Nephron progenitor cell (in vitro differentiated cells): Measurements from ENCODE around the gene SASH1.
A peak's percentile ranks its signal among the peaks of the same experiment; 100 is the strongest.

Source experiments
- DNase-seq: peaks from one replicate; pipeline ENCODE4 v3.0.0; 2021
- H3K27ac Mint-ChIP-seq: 2 replicates; pipeline ENCODE4 v1.8.0; 2021; ENCODE audit warnings: mild to moderate bottlenecking, moderate library complexity, mixed read lengths
- H3K27me3 Mint-ChIP-seq: 2 replicates; pipeline ENCODE4 v1.8.0; 2021; ENCODE audit warnings: mild to moderate bottlenecking, low read depth, mixed read lengths; ENCODE audit not compliant: poor library complexity
- H3K36me3 Mint-ChIP-seq: 2 replicates; pipeline ENCODE4 v1.8.0; 2021; ENCODE audit warnings: low read depth, mixed read lengths
- H3K4me1 Mint-ChIP-seq: 2 replicates; pipeline ENCODE4 v1.8.0; 2021; ENCODE audit warnings: mixed read lengths
- H3K4me3 Mint-ChIP-seq: 2 replicates; pipeline ENCODE4 v1.8.0; 2021; ENCODE audit warnings: mild to moderate bottlenecking, moderate library complexity, mixed read lengths
- H3K9me3 Mint-ChIP-seq: 2 replicates; pipeline ENCODE4 v1.8.0; 2021; ENCODE audit warnings: mild to moderate bottlenecking, moderate library complexity, mixed read lengths
- CTCF ChIP-seq: fragments of 200-600 bp; sonication (generic); IDR thresholded peaks from 2 replicates; pipeline ENCODE4 v1.5.0; 2021; ENCODE audit warnings: antibody characterized with exemption

The SASH1 gene

GRCh38 chr6:148545901-148546300, 203.3 kb downstream of the SASH1 start:
- TF ChIP-seq CTCF, result no peak
- DNase-seq, result no peak
- no peaks in the 10 kb centered on the region for H3K9me3 Mint-ChIP-seq
- peaks cover 83% of the 10 kb centered on the region for H3K36me3 Mint-ChIP-seq
- H3K27me3 Mint-ChIP-seq, result no peaks in the 10 kb centered on the region
- no peak overlapping the region for H3K27ac Mint-ChIP-seq
- H3K4me3 Mint-ChIP-seq, result no peak overlapping the region
- H3K4me1 Mint-ChIP-seq, result no peaks in the 10 kb centered on the region

- Mint-ChIP-seq H3K4me1 (no peaks in the 10 kb centered on the region), H3K27me3 (no peaks in the 10 kb centered on the region), H3K9me3 (no peaks in the 10 kb centered on the region), H3K36me3 (peaks cover 78% of the 10 kb centered on the region), H3K4me3 (no peak overlapping the region), H3K27ac (no peak overlapping the region)
- no peak for DNase-seq
- TF ChIP-seq CTCF, result no peak
These were observed 204.5 kb downstream of the SASH1 start for GRCh38 chr6:148547110-148547509.

- Mint-ChIP-seq H3K36me3 (peaks cover 80% of the 10 kb centered on the region), H3K27ac (peak overlapping the region; percentile 71), H3K4me1 (no peaks in the 10 kb centered on the region), H3K9me3 (peaks cover 4% of the 10 kb centered on the region), H3K4me3 (no peak overlapping the region), H3K27me3 (no peaks in the 10 kb centered on the region)
- DNase-seq, result no peak
- no peak for TF ChIP-seq CTCF
These were observed 205.6 kb downstream of the SASH1 start for GRCh38 chr6:148548065-148548748.

- Mint-ChIP-seq H3K4me1 (no peaks in the 10 kb centered on the region), H3K36me3 (peaks cover 80% of the 10 kb centered on the region), H3K27me3 (no peaks in the 10 kb centered on the region), H3K9me3 (peaks cover 8% of the 10 kb centered on the region), H3K4me3 (no peak overlapping the region), H3K27ac (no peak overlapping the region)
- TF ChIP-seq CTCF, result no peak
- DNase-seq, result no peak
These were observed 206.1 kb downstream of the SASH1 start for GRCh38 chr6:148548749-148549140.

- DNase-seq, result no peak
- TF ChIP-seq CTCF, result no peak
- Mint-ChIP-seq H3K9me3 (peaks cover 13% of the 10 kb centered on the region), H3K27ac (peak overlapping the region; percentile 75), H3K4me1 (no peaks in the 10 kb centered on the region), H3K36me3 (peaks cover 75% of the 10 kb centered on the region), H3K4me3 (no peak overlapping the region), H3K27me3 (no peaks in the 10 kb centered on the region)
These were observed 207.9 kb downstream of the SASH1 start for GRCh38 chr6:148550569-148550968.

GRCh38 chr6:148551226-148551625, 208.6 kb downstream of the SASH1 start:
- Mint-ChIP-seq H3K4me1 (no peaks in the 10 kb centered on the region), H3K4me3 (no peak overlapping the region), H3K27me3 (no peaks in the 10 kb centered on the region), H3K36me3 (peaks cover 72% of the 10 kb centered on the region), H3K27ac (no peak overlapping the region), H3K9me3 (peaks cover 19% of the 10 kb centered on the region)
- DNase-seq, result no peak
- no peak for TF ChIP-seq CTCF
